ENCODE measurements around the gene PRKN. TPM values are rescaled to one million over a fixed set of nuclear protein-coding genes. Genes with fewer than 3 reads are reported as not detected.

The PRKN gene
- total and polyA plus RNA-seq, 2 donors (not counting 3 experiments of a cell fraction or from before 2014, with no cell fraction given): 0.06 TPM; not detected in 1

DNA sequence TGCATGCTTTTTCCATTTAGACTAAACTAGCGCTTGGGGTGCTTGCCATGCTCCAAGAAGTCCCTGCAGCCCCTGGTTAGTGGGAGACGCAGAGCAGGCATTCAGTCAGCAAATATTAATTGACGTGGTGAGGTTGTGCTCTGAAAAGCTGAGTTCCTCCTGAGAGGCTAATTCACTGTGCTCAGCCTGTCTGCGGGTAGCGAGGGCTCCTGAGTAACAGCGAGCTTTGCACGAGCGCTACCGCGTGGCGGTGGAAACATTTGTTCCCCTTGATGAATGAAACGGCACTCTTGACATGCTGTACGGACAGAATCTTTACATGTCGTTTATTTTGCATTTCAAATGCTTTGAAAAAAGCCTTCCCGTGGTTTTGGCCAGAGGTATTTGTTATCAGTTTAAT, 1283.1 kb downstream of the PRKN start:
- H3K79me2 ChIP-seq (ENCODE audit: control insufficient read depth, insufficient read depth, low read length): no peaks in the 10 kb centered on the region
- no peaks in the 10 kb centered on the region for H3K36me3 ChIP-seq (ENCODE audit: control insufficient read depth in 2 of 2, extremely low read depth in 1 of 2, insufficient read depth in 2 of 2, low read length in 2 of 2)
- no peaks in the 10 kb centered on the region for H3K27me3 ChIP-seq (ENCODE audit: control insufficient read depth in 2 of 2, insufficient read depth in 2 of 2, low read length in 2 of 2)
- no peaks in the 10 kb centered on the region for H3K9me1 ChIP-seq (replicated peaks; ENCODE audit: control insufficient read depth, extremely low read depth, insufficient read depth, low read length)
- ChIA-PET CTCF (no interaction called here), POLR2A (no interaction called here)
- TF ChIP-seq, protein P1, sequence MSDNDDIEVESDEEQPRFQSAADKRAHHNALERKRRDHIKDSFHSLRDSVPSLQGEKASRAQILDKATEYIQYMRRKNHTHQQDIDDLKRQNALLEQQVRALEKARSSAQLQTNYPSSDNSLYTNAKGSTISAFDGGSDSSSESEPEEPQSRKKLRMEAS (IDR thresholded peaks at IDR 0.05; ENCODE audit: insufficient read depth, insufficient read length): no peak
- TF ChIP-seq MYC (IDR thresholded peaks at IDR 0.05; ENCODE audit: low read depth, low read length) (no peak), POLR2AphosphoS5 (IDR thresholded peaks at IDR 0.05; ENCODE audit: insufficient read depth, low read depth, low read length) (no peak), GATA2 (IDR thresholded peaks at IDR 0.05; ENCODE audit: insufficient read depth, insufficient read length, low read depth, low read length) (no peak), JUN (IDR thresholded peaks at IDR 0.05; ENCODE audit: borderline replicate concordance, insufficient read depth, insufficient read length, low read depth) (no peak), FOS (IDR thresholded peaks at IDR 0.05; ENCODE audit: borderline replicate concordance, insufficient read depth, low read length) (no peak)
- no peak overlapping the region for H3K27ac ChIP-seq (ENCODE audit: insufficient read depth, low read depth, low read length)
- H3K4me3 ChIP-seq (replicated peaks in 1 of 3; ENCODE audit: insufficient read depth in 1 of 3, low read depth in 1 of 3, low read length in 3 of 3): no peak overlapping the region
- intact Hi-C loops (cut with micrococcal nuclease) (no loop called here), dilution Hi-C loops (cut with MboI; ENCODE audit: extremely low pct_ligation_motif_present, low sequenced_read_pairs) (no loop called here)
- FAIRE-seq: no peak
- BruUV-seq (replicated peaks): no TSS peak
- DNase-seq (ENCODE audit: low read depth, low spot score): no peak
- H3K9me3 ChIP-seq (replicated peaks; ENCODE audit: control insufficient read depth, insufficient read depth, low read length): no peaks in the 10 kb centered on the region
- H3K9ac ChIP-seq (replicated peaks; ENCODE audit: extremely low read depth, insufficient read depth, low read length): no peak overlapping the region
- H2AFZ ChIP-seq (ENCODE audit: low read depth, low read length): no peak overlapping the region
- H4K20me1 ChIP-seq (replicated peaks; ENCODE audit: control insufficient read depth, extremely low read depth, insufficient read depth, low read length): no peaks in the 10 kb centered on the region
- no peak overlapping the region for H3K4me2 ChIP-seq (ENCODE audit: insufficient read depth, low read length)
- H3K4me1 ChIP-seq (ENCODE audit: control insufficient read depth, extremely low read depth, insufficient read depth, low read length): no peaks in the 10 kb centered on the region

DNA sequence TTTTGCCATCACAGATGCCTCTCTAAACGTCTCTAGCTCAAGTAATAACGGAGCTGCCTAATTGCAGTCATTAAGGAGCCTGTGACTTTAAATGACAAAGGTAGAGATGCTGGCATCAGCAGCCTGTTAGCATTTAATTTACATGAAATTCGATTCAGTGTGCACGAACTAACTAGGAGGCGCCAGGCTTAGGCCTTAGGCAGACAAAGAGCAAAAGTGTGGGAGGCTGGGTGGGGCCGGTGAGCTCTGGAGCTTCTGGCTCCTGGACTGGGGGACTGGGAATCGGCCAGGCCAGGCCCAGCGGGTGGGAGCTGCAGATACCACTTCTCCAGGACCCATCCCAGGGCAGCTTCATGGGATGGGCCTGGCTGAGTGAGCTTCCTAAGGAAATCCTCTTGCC, 1283.7 kb downstream of the PRKN start:
- Histone ChIP-seq H3K27ac (ENCODE audit: insufficient read depth, low read depth, low read length) (no peak overlapping the region), H3K4me2 (ENCODE audit: insufficient read depth, low read length) (no peak overlapping the region), H3K36me3 (ENCODE audit: control insufficient read depth in 2 of 2, extremely low read depth in 1 of 2, insufficient read depth in 2 of 2, low read length in 2 of 2) (no peaks in the 10 kb centered on the region), H3K79me2 (ENCODE audit: control insufficient read depth, insufficient read depth, low read length) (no peaks in the 10 kb centered on the region), H3K9me1 (replicated peaks; ENCODE audit: control insufficient read depth, extremely low read depth, insufficient read depth, low read length) (no peaks in the 10 kb centered on the region), H3K4me1 (ENCODE audit: control insufficient read depth, extremely low read depth, insufficient read depth, low read length) (peaks cover 2% of the 10 kb centered on the region), H3K4me3 (replicated peaks in 1 of 3; ENCODE audit: insufficient read depth in 1 of 3, low read depth in 1 of 3, low read length in 3 of 3) (no peak overlapping the region), H2AFZ (ENCODE audit: low read depth, low read length) (no peak overlapping the region), H3K27me3 (ENCODE audit: control insufficient read depth in 2 of 2, insufficient read depth in 2 of 2, low read length in 2 of 2) (no peaks in the 10 kb centered on the region), H3K9ac (replicated peaks; ENCODE audit: extremely low read depth, insufficient read depth, low read length) (no peak overlapping the region), H4K20me1 (replicated peaks; ENCODE audit: control insufficient read depth, extremely low read depth, insufficient read depth, low read length) (no peaks in the 10 kb centered on the region), H3K9me3 (replicated peaks; ENCODE audit: control insufficient read depth, insufficient read depth, low read length) (no peaks in the 10 kb centered on the region)
- FAIRE-seq: no peak
- intact Hi-C loops (cut with micrococcal nuclease): no loop called here
- dilution Hi-C loops (cut with MboI; ENCODE audit: extremely low pct_ligation_motif_present, low sequenced_read_pairs): no loop called here
- POLR2A ChIA-PET: no interaction called here
- no peak for TF ChIP-seq POLR2A (IDR thresholded peaks at IDR 0.05; ENCODE audit: low read depth, low read length)
- no peak for DNase-seq (ENCODE audit: low read depth, low spot score)
- CTCF ChIA-PET: no interaction called here
- BruUV-seq (replicated peaks): no TSS peak

All from endothelial cell of umbilical vein (primary cell).